K562 (cell line): ENCODE measurements around the gene PTTG1IP. TPM values are rescaled to one million over a fixed set of nuclear protein-coding genes. Genes with fewer than 3 reads are reported as not detected.

Experiments
- ATAC-seq: fragments of 200-7000 bp; cut with Tn5 transposase; 3 replicates; pipeline ENCODE4 v1.9.1; 2020; ENCODE audit warnings: moderate library complexity
- BruUV-seq: library from RNA; stranded (reverse); fragments of 400-500 nt; replicated peaks from 2 replicates; lab custom pipeline; 2021; lab: Mats Ljungman, UMichigan
- CTCF ChIA-PET: fragments of 300-600 bp; formaldehyde crosslinking; extraction: SDS; loops from one replicate; lab custom pipeline; 2021; ENCODE audit warnings: low intra/inter-chr PET ratio; lab: Yijun Ruan, JAX
- POLR2A ChIA-PET: fragments of 300-600, 350-650 bp; sonication (Branson Sonifier 250); formaldehyde crosslinking; extraction: SDS; loops from one replicate; lab custom pipeline; 2021; ENCODE audit warnings: antibody characterized with exemption, inconsistent platforms; lab: Yijun Ruan, JAX
- DNase-seq, 4 experiments: peaks; one replicate each; pipeline versions ENCODE4 v3.0.0 to v3.0.0-alpha.2; 2011 to 2018; ENCODE audit warnings: low spot score in 3 of 4, mixed read lengths in 3 of 4; ENCODE audit errors: extremely low read depth in 1 of 4
- FAIRE-seq: peaks from 2 replicates; lab custom pipeline; 2011; peaks lifted over from hg19 to GRCh38; lab: Jason Lieb, UNC
- H2AFZ ChIP-seq: 2 replicates; pipeline ENCODE4 v1.6.0; 2011; ENCODE audit warnings: low read depth, low read length, control low read depth, inconsistent platforms
- H3K27ac ChIP-seq: fragments of 200-600 bp; 3 replicates; pipeline ENCODE4 v1.8.0; 2011; ENCODE audit warnings: low read depth, mild to moderate bottlenecking, control low read depth, inconsistent platforms, low read length, moderate library complexity, mixed read lengths; ENCODE audit errors: extremely low read depth
- H3K27me3 ChIP-seq, 2 experiments: fragments of 300-600 bp in 1 of 2; 2 replicates in 1 of 2; 3 replicates in 1 of 2; pipeline versions ENCODE4 v1.6.0 to v1.8.0; 2011; ENCODE audit warnings: inconsistent platforms in 2 of 2, low read length in 2 of 2, mild to moderate bottlenecking in 1 of 2, mixed read lengths in 1 of 2, moderate library complexity in 1 of 2; ENCODE audit not compliant: control insufficient read depth in 2 of 2, insufficient read depth in 2 of 2
- H3K36me3 ChIP-seq: fragments of 300-600 bp; 3 replicates; pipeline ENCODE4 v1.8.0; 2011; ENCODE audit warnings: mild to moderate bottlenecking, low read length, inconsistent platforms; ENCODE audit not compliant: control insufficient read depth, insufficient read depth
- H3K4me1 ChIP-seq, 2 experiments: fragments of 200-600 bp in 1 of 2; replicated peaks in 1 of 2; 2 replicates in 1 of 2; 3 replicates in 1 of 2; pipeline versions ENCODE4 v1.5.1 to v1.8.0; 2011; ENCODE audit warnings: inconsistent platforms in 2 of 2, low read length in 2 of 2, mild to moderate bottlenecking in 1 of 2, mixed read lengths in 1 of 2, moderate library complexity in 1 of 2; ENCODE audit not compliant: control insufficient read depth in 2 of 2, insufficient read depth in 2 of 2
- H3K4me2 ChIP-seq: 2 replicates; pipeline ENCODE4 v1.6.1; 2011; ENCODE audit warnings: low read length, control low read depth, inconsistent platforms, mixed read lengths; ENCODE audit not compliant: insufficient read depth
- H3K4me3 ChIP-seq: fragments of 200-600 bp; sonication (generic), shearing (Covaris generic); 2 replicates; pipeline ENCODE4 v1.5.1; 2016; ENCODE audit warnings: control low read depth, inconsistent platforms
- H3K79me2 ChIP-seq: fragments of 200-600 bp; 3 replicates; pipeline ENCODE4 v1.8.0; 2011; ENCODE audit warnings: low read length, inconsistent platforms; ENCODE audit not compliant: control insufficient read depth, insufficient read depth
- H3K9ac ChIP-seq, 2 experiments: 2 replicates each; pipeline versions ENCODE4 v1.6.0 to v1.6.1; 2011; ENCODE audit warnings: low read depth in 2 of 2, low read length in 2 of 2, control low read depth in 1 of 2, inconsistent platforms in 1 of 2, mild to moderate bottlenecking in 1 of 2, mixed read lengths in 1 of 2; ENCODE audit not compliant: insufficient read depth in 1 of 2
- H3K9me1 ChIP-seq: one replicate; pipeline ENCODE4 v1.6.0; 2011; ENCODE audit warnings: inconsistent platforms, mild to moderate bottlenecking, low read length, moderate library complexity; ENCODE audit not compliant: control insufficient read depth, insufficient read depth
- H3K9me3 ChIP-seq: replicated peaks from 2 replicates; pipeline ENCODE4 v1.5.1; 2011; ENCODE audit warnings: low read depth, low read length, inconsistent platforms; ENCODE audit not compliant: control insufficient read depth, insufficient read depth
- H4K20me1 ChIP-seq: replicated peaks from 2 replicates; pipeline ENCODE4 v1.6.1; 2011; ENCODE audit warnings: low read length, inconsistent platforms, mixed read lengths; ENCODE audit not compliant: control insufficient read depth, insufficient read depth
- CHCHD3 ChIP-seq: fragments of 250-450 bp; sonication (Bioruptor Pico); IDR thresholded peaks from 2 replicates; pipeline ENCODE4 v2.1.2; 2022; ENCODE audit warnings: mild to moderate bottlenecking
- HDAC1 ChIP-seq, 2 experiments: fragments of 450-650 bp; IDR thresholded peaks; 2 replicates each; pipeline ENCODE4 v1.6.1; 2016 to 2017; ENCODE audit warnings: inconsistent platforms in 1 of 2, mild to moderate bottlenecking in 1 of 2, moderate library complexity in 1 of 2
- RAD21 ChIP-seq, 2 experiments: fragments of 250-450 bp in 1 of 2; fragments of 450-650 bp in 1 of 2; sonication (Bioruptor Pico) in 1 of 2; formaldehyde crosslinking in 1 of 2; IDR thresholded peaks in 1 of 2; conservative IDR thresholded peaks in 1 of 2; 2 replicates each; pipeline versions ENCODE4 v1.4.0 to v1.8.0; 2020 to 2022; ENCODE audit warnings: mild to moderate bottlenecking in 2 of 2, moderate library complexity in 1 of 2
- whole genome bisulfite sequencing: fragments of 100-300 bp; shearing (Covaris generic); methylation state at CpG from one replicate; pipeline ENCODE4 v1.1.6; 2016; ENCODE audit warnings: low coverage, mixed read lengths; ENCODE audit not compliant: insufficient coverage; ENCODE audit errors: missing lambda C conversion rate; 5-methylcytosine and 5-hydroxymethylcytosine counted together
- in situ Hi-C: fragments of 300-500 bp; cut with MboI; formaldehyde crosslinking; loops from 4 replicates; pipeline ENCODE4 v1.15.0; 2018; ENCODE audit warnings: inconsistent platforms, mixed read lengths
- intact Hi-C: fragments of 100-400 bp; cut with micrococcal nuclease; formaldehyde crosslinking; loops from 2 replicates; pipeline ENCODE4 v1.14.2; 2022
- polyA plus RNA-seq, 8 experiments: library from polyadenylated mRNA; depleted of rRNA in 4 of 8; stranded (reverse) in 5 of 8; unstranded in 3 of 8; fragments of >200 nt; fragmentation: Nextera tagmentation in 2 of 8; fragmentation: Illumina TruSeq in 1 of 8; extraction: Ambion mirVana in 2 of 8; extraction: Trizol in 1 of 8; gene quantifications; 2 replicates each; pipeline versions ENCODE4 v1.2.1 to v1.2.3, GENCODE V29; 2011 to 2014; ENCODE audit warnings: inconsistent platforms in 1 of 8, missing spikeins in 1 of 8
- total RNA-seq, 7 experiments: library from RNA; depleted of rRNA in 6 of 7; stranded (reverse); fragments of >200 nt in 6 of 7; fragmentation: Illumina TruSeq in 2 of 7; extraction: Trizol in 2 of 7; gene quantifications; 2 replicates each; pipeline versions ENCODE4 v1.2.1 to v1.2.3, GENCODE V29; 2011 to 2021; ENCODE audit warnings: low replicate concordance in 1 of 7
- TF ChIP-seq, protein P1 (sequence below): fragments of 250-450 bp; sonication (Bioruptor Pico); IDR thresholded peaks from 2 replicates; pipeline ENCODE4 v1.6.1; 2021; ENCODE audit warnings: mild to moderate bottlenecking
- TF ChIP-seq, protein P2 (sequence below): sonication (generic); formaldehyde crosslinking; IDR thresholded peaks from 2 replicates; pipeline ENCODE4 v1.8.0; 2022; ENCODE audit warnings: mild to moderate bottlenecking, missing genetic modification reagents
- TF ChIP-seq, protein P3 (sequence below), 2 experiments: fragments of 250-450 bp in 1 of 2; fragments of 450-650 bp in 1 of 2; sonication (Bioruptor Pico) in 1 of 2; IDR thresholded peaks; 2 replicates each; pipeline versions ENCODE4 v1.6.1 to v1.8.0; 2016 to 2021; ENCODE audit warnings: mild to moderate bottlenecking in 2 of 2, moderate library complexity in 2 of 2, missing compliant biosample characterization in 1 of 2, missing genetic modification characterization in 1 of 2

PTTG1IP gene
- total and polyA plus RNA-seq, 9 of the 15 experiments (the other 6 are each of a cell fraction or from before 2014, with no cell fraction given), result 5.0 to 99.3 (median 82.4) TPM

DNA sequence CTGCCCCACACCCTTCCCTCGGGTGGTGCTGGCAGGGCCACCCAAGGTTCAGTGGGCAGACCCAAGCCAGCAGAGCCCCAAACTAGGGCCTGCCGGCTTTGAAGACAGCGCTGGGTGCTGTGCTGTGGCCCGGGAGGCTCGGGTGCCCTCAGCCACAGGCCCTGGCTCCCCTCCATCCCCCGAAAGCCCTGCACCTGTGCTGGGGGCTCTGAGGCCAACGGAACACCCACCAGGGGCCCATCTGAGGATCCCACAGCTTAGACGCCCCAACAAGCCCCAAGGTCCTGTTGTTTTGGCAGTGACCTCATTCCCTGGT is 38.6 kb upstream of the PTTG1IP start:
- no peaks in the 10 kb centered on the region for H3K36me3 ChIP-seq
- ChIA-PET POLR2A (no interaction called here), CTCF (interaction anchor here (0.6 to 0.9 kb wide), 3 partner anchors 111 to 169 kb away, joined by 3 to 5 read pairs (median 5); partner anchors contain the start of gene UBE2G2)
- peaks cover 14 to 30% of the 10 kb centered on the region in 2 experiments for H3K27me3 ChIP-seq
- no peaks in the 10 kb centered on the region; the same call in none of the 2 replicates for H4K20me1 ChIP-seq
- intact Hi-C loops, result no loop called here
- no peaks in the 10 kb centered on the region for H3K9me3 ChIP-seq
- TF ChIP-seq RAD21 (CRISPR knock-in tag; conservative IDR thresholded peaks at IDR 0.05 in 1 of 2, IDR thresholded peaks at IDR 0.05 in 1 of 2), result no peak
- TF ChIP-seq, protein P1, sequence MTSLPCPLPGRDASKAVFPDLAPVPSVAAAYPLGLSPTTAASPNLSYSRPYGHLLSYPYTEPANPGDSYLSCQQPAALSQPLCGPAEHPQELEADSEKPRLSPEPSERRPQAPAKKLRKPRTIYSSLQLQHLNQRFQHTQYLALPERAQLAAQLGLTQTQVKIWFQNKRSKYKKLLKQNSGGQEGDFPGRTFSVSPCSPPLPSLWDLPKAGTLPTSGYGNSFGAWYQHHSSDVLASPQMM (CRISPR knock-in tag), result no peak
- no peak for TF ChIP-seq HDAC1 (IDR thresholded peaks at IDR 0.05)
- TF ChIP-seq, protein P2, sequence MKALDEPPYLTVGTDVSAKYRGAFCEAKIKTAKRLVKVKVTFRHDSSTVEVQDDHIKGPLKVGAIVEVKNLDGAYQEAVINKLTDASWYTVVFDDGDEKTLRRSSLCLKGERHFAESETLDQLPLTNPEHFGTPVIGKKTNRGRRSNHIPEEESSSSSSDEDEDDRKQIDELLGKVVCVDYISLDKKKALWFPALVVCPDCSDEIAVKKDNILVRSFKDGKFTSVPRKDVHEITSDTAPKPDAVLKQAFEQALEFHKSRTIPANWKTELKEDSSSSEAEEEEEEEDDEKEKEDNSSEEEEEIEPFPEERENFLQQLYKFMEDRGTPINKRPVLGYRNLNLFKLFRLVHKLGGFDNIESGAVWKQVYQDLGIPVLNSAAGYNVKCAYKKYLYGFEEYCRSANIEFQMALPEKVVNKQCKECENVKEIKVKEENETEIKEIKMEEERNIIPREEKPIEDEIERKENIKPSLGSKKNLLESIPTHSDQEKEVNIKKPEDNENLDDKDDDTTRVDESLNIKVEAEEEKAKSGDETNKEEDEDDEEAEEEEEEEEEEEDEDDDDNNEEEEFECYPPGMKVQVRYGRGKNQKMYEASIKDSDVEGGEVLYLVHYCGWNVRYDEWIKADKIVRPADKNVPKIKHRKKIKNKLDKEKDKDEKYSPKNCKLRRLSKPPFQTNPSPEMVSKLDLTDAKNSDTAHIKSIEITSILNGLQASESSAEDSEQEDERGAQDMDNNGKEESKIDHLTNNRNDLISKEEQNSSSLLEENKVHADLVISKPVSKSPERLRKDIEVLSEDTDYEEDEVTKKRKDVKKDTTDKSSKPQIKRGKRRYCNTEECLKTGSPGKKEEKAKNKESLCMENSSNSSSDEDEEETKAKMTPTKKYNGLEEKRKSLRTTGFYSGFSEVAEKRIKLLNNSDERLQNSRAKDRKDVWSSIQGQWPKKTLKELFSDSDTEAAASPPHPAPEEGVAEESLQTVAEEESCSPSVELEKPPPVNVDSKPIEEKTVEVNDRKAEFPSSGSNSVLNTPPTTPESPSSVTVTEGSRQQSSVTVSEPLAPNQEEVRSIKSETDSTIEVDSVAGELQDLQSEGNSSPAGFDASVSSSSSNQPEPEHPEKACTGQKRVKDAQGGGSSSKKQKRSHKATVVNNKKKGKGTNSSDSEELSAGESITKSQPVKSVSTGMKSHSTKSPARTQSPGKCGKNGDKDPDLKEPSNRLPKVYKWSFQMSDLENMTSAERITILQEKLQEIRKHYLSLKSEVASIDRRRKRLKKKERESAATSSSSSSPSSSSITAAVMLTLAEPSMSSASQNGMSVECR, result peak; percentile 18; the same call in 1 of the 2 replicates
- TF ChIP-seq, protein P3, sequence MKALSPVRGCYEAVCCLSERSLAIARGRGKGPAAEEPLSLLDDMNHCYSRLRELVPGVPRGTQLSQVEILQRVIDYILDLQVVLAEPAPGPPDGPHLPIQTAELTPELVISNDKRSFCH (CRISPR knock-in tag; IDR thresholded peaks at IDR 0.05), result no peak
- TF ChIP-seq, protein P3 (tag; IDR thresholded peaks at IDR 0.05), result 0 out of 2 replicates have a peak, but pooled peaks have one; percentile 5
- TF ChIP-seq CHCHD3 (CRISPR knock-in tag), result no peak
- DNase-seq (no peak), ATAC-seq (no peak), FAIRE-seq (no peak)
- H3K9me1 ChIP-seq, result no peaks in the 10 kb centered on the region
- WGBS, result 20% methylated on average over 8 of the region's 8 CpGs
- H3K79me2 ChIP-seq, result no peaks in the 10 kb centered on the region
- H3K4me1 ChIP-seq, result peaks cover 9 to 50% of the 10 kb centered on the region in 2 experiments; a peak in 3 of 5 replicates
- H3K4me2 ChIP-seq, result no peak overlapping the region
- H3K9ac ChIP-seq, result no peak overlapping the region
- BruUV-seq, result no TSS peak
- in situ Hi-C loops, result no loop called here
- no peak overlapping the region for H3K4me3 ChIP-seq
- no peak overlapping the region for H2AFZ ChIP-seq
- H3K27ac ChIP-seq, result no peak overlapping the region
